Activated CD8-positive, alpha-beta T cell treated with anti-CD3 and anti-CD28 coated beads for 36 hours (primary cell): ENCODE data around the gene CEP83. TPM values are rescaled to one million over a fixed set of nuclear protein-coding genes. Genes with fewer than 3 reads are reported as not detected.
A peak's percentile ranks its signal among the peaks of the same experiment; 100 is the strongest.

Experiments used
- ATAC-seq: fragments of 200-7000 bp; cut with Tn5 transposase; one replicate; pipeline ENCODE4 v1.10.0; 2021; ENCODE audit warnings: mild to moderate bottlenecking, moderate library complexity
- CTCF ChIA-PET: fragments of 350-600 bp; sonication (Branson Sonifier 250); formaldehyde crosslinking; loops from one replicate; lab custom pipeline; 2021; ENCODE audit warnings: antibody characterized with exemption; lab: Charles Lee
- POLR2A ChIA-PET: fragments of 350-600 bp; sonication (Branson Sonifier 250); formaldehyde crosslinking; loops from one replicate; lab custom pipeline; 2021; ENCODE audit warnings: antibody characterized with exemption; lab: Charles Lee
- DNase-seq: peaks from one replicate; pipeline ENCODE4 v3.0.0-alpha.2; 2020
- H3K27ac Mint-ChIP-seq: one replicate; pipeline ENCODE4 v1.8.0; 2021; ENCODE audit warnings: mild to moderate bottlenecking, mixed read lengths
- H3K27me3 Mint-ChIP-seq: one replicate; pipeline ENCODE4 v1.8.0; 2021; ENCODE audit warnings: mixed read lengths
- H3K36me3 Mint-ChIP-seq: one replicate; pipeline ENCODE4 v1.8.0; 2021; ENCODE audit warnings: low read depth, mixed read lengths
- H3K4me1 Mint-ChIP-seq: one replicate; pipeline ENCODE4 v1.8.0; 2021; ENCODE audit warnings: low read depth, mixed read lengths
- H3K4me3 Mint-ChIP-seq: one replicate; pipeline ENCODE4 v1.8.0; 2021; ENCODE audit warnings: mild to moderate bottlenecking, moderate library complexity, mixed read lengths
- H3K9me3 Mint-ChIP-seq: one replicate; pipeline ENCODE4 v1.8.0; 2021; ENCODE audit warnings: mixed read lengths
- CTCF ChIP-seq: fragments of 200-600 bp; IDR thresholded peaks from one replicate; pipeline ENCODE4 v1.8.0; 2022; ENCODE audit warnings: antibody characterized with exemption, mild to moderate bottlenecking
- intact Hi-C: fragments of 100-400 bp; cut with micrococcal nuclease; formaldehyde crosslinking; loops from one replicate; pipeline ENCODE4 v1.10.0; 2022
- total RNA-seq, 2 experiments: library from RNA; stranded (reverse); gene quantifications; one replicate each; pipeline ENCODE4 v1.2.3, GENCODE V29; 2021

CEP83 gene
- total RNA-seq, 2 experiments from 2014 or later = 23.5 to 26.5 TPM

- ChIA-PET POLR2A (interaction anchor here (0.9 to 4.6 kb wide), 2 partner anchors 26 to 57 kb away, joined by 3 to 26 read pairs; no protein-coding TSS in a partner anchor), CTCF (no interaction called here)
- Mint-ChIP-seq H3K4me3 (no peak overlapping the region), H3K9me3 (no peaks in the 10 kb centered on the region), H3K4me1 (peaks cover 70% of the 10 kb centered on the region), H3K36me3 (peaks cover 27% of the 10 kb centered on the region), H3K27me3 (no peaks in the 10 kb centered on the region), H3K27ac (no peak overlapping the region)
- ATAC-seq (no peak), DNase-seq (no peak)
- intact Hi-C loops = loop anchor here (10.0 kb wide), 1 partner anchor 91 kb away; no protein-coding TSS in a partner anchor
- TF ChIP-seq CTCF = no peak
Observed at GRCh38 chr12:94265539-94265938, 194.1 kb downstream of the CEP83 start.

GRCh38 chr12:94264736-94265485 is 194.8 kb downstream of the CEP83 start:
- ChIA-PET POLR2A (interaction anchor here (4.6 kb wide), 1 partner anchor 56 kb away, joined by 26 read pairs; no protein-coding TSS in a partner anchor), CTCF (no interaction called here)
- no peaks in the 10 kb centered on the region for H3K27me3 Mint-ChIP-seq
- TF ChIP-seq CTCF = no peak
- DNase-seq (no peak), ATAC-seq (no peak)
- H3K9me3 Mint-ChIP-seq = no peaks in the 10 kb centered on the region
- H3K4me3 Mint-ChIP-seq = no peak overlapping the region
- H3K27ac Mint-ChIP-seq = no peak overlapping the region
- H3K4me1 Mint-ChIP-seq = peaks cover 63% of the 10 kb centered on the region
- intact Hi-C loops = loop anchor here (5.0 to 10.0 kb wide), 4 partner anchors 42 to 118 kb away; partner anchors contain the start of gene PLXNC1
- peaks cover 27% of the 10 kb centered on the region for H3K36me3 Mint-ChIP-seq

GRCh38 chr12:94263905-94264561 is 195.6 kb downstream of the CEP83 start:
- Mint-ChIP-seq H3K4me1 (peaks cover 55% of the 10 kb centered on the region), H3K9me3 (no peaks in the 10 kb centered on the region), H3K4me3 (no peak overlapping the region), H3K27ac (peak overlapping the region; percentile 99), H3K27me3 (no peaks in the 10 kb centered on the region), H3K36me3 (peaks cover 27% of the 10 kb centered on the region)
- DNase-seq = no peak
- ChIA-PET CTCF (interaction anchor here (1.3 to 2.5 kb wide), 2 partner anchors 56 to 115 kb away, joined by 3 to 10 read pairs; no protein-coding TSS in a partner anchor), POLR2A (interaction anchor here (4.6 kb wide), 1 partner anchor 55 kb away, joined by 26 read pairs; no protein-coding TSS in a partner anchor)
- no peak for ATAC-seq
- intact Hi-C loops = loop anchor here (5.0 to 10.0 kb wide), 4 partner anchors 43 to 117 kb away; partner anchors contain the start of gene PLXNC1
- no peak for TF ChIP-seq CTCF

- peaks cover 48% of the 10 kb centered on the region for H3K4me1 Mint-ChIP-seq
- TF ChIP-seq CTCF = no peak
- H3K27me3 Mint-ChIP-seq = no peaks in the 10 kb centered on the region
- peak; percentile 90 for DNase-seq
- ChIA-PET POLR2A (interaction anchor here (0.7 to 4.6 kb wide), 7 partner anchors 7 to 58 kb away, joined by 3 to 26 read pairs (median 8); no protein-coding TSS in a partner anchor), CTCF (interaction anchor here (0.7 to 2.5 kb wide), 7 partner anchors 13 to 138 kb away, joined by 3 to 10 read pairs (median 3); no protein-coding TSS in a partner anchor)
- ATAC-seq = peak; percentile 81
- peaks cover 27% of the 10 kb centered on the region for H3K36me3 Mint-ChIP-seq
- H3K9me3 Mint-ChIP-seq = no peaks in the 10 kb centered on the region
- peak overlapping the region; percentile 88 for H3K4me3 Mint-ChIP-seq
- intact Hi-C loops = loop anchor here (5.0 to 10.0 kb wide), 4 partner anchors 44 to 116 kb away; partner anchors contain the start of gene PLXNC1
- H3K27ac Mint-ChIP-seq = peak overlapping the region; percentile 99
Observed at GRCh38 chr12:94263011-94263811, 196.5 kb downstream of the CEP83 start.
